AML-193 (cell line): ENCODE measurements around the gene RAB40A.
"Not testable (repeated sequence)": the region's sequence is repeated elsewhere in the genome, so short reads cannot be mapped to it uniquely, and the experiment has no call there.

Experiments
- DNase-seq, 2 experiments: peaks; one replicate each; lab custom pipeline; 2025; lab: John Stamatoyannopoulos, UW

The RAB40A gene

GRCh38 chrX:103461156-103461555 is 58.1 kb downstream of the RAB40A start:
- DNase-seq = no peak

- not testable (repeated sequence) for DNase-seq
Measured at GRCh38 chrX:103460001-103460755, 59.1 kb downstream of the RAB40A start.

GRCh38 chrX:103453655-103454054 is 65.6 kb downstream of the RAB40A start:
- DNase-seq = no peak
